HG03521 (cell line): ENCODE data around the gene ZBTB7B.
"Not testable (repeated sequence)": the region's sequence is repeated elsewhere in the genome, so short reads cannot be mapped to it uniquely, and the experiment has no call there.

ENCODE experiments used
- ATAC-seq: cut with Tn5 transposase; IDR thresholded peaks from one replicate; pipeline ENCODE4 v1.9.1; 2021; ENCODE audit warnings: mild to moderate bottlenecking, moderate library complexity; ENCODE audit not compliant: unreplicated experiment

The ZBTB7B gene

DNA sequence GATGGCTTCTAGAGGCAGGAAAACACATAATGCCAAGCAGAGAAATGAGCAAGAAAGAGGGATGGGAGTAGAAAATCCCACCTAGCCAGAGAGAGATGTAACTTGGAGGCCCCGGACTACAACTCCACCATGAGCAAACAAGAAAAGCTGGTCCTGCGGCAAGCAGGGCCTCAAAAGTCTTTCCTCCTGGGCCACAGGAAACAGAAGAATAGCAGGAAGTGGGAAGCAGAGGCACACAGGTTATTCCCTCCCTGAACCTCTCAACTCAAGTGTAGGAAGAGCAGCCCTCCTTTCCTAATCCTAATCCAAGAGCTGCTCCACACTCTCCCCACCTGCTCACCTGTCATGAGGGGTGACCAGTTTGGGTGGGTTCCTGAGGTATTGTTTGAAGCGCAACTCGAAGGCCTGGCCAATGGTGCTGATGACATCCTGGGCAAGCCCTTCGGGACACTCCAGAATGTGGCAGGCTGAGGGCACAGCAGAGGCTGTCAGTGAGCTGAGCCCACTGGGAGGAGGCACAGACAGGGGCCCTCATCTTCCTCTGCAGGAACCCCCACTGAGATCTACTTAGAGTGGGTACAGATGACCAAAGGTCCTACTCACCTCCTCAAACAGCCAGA, 35.2 kb upstream of the ZBTB7B start:
- no peak for ATAC-seq

DNA sequence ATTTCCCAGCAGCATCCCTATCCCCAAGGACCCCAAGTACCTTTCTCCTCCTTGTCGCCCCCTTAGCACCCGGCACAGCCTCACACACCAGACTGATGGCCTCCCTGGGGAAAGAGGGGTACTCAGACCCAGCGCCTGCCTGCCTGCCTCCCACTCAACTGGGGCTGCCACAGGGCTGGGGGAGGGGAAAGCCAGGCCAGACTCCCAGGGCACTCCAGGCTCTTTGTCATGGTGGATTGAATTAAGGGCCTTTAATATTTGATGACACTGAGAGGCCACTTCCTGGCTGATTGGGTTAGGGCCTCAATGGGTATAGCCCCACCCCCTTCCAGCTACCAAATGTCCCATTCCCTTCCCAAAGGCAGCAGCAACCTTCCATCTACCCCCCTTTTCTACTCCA, 33.9 kb upstream of the ZBTB7B start:
- no peak for ATAC-seq

DNA sequence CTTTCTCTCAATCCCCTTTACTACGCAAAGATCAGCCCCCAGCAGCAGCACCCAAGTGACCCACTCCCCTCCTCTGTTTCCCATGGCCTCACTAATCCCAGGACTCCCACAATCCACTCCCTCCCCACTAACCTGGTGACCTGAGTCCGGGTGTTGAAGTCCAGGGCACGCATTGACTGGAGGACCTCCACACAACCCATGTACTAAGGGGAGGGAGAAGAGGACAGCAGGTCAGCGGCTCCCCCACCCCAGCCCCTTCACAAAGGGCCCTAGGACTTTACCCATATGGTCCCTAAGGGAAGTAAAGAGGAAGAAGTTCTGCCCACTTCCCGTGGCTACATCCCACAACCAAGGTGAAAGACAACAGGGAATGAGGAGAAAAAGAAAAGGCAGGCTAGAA, 33.4 kb upstream of the ZBTB7B start:
- no peak for ATAC-seq

DNA sequence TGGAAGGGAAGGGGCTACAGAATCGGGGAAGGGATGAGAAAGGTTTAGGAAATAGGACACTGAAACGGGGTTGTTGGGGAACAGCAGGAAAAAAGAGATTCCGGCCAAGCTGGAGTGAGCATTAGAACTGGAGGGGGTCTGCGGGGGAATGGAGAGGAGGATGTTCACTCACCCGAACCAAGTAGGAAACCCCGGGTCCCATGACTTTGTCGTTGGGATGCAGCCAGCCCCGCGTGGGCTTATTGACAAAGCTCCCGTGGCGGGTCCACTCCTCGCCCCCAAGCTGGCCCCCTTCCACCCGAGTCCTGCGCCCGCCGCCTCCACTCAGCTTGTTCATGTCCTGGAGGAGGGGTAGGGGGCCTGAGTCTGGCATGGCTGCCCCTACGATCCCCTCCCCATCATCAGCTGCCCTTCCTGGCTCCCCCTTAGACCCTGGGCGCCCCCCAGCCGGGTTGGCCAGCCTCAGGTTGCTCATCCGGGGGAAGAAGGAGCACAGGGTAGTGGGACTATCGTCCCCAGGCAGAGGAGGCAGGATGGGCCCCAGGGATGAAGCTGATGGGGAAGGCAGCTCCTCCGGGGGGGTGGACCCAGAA, 32.6 kb upstream of the ZBTB7B start:
- ATAC-seq: no peak

DNA sequence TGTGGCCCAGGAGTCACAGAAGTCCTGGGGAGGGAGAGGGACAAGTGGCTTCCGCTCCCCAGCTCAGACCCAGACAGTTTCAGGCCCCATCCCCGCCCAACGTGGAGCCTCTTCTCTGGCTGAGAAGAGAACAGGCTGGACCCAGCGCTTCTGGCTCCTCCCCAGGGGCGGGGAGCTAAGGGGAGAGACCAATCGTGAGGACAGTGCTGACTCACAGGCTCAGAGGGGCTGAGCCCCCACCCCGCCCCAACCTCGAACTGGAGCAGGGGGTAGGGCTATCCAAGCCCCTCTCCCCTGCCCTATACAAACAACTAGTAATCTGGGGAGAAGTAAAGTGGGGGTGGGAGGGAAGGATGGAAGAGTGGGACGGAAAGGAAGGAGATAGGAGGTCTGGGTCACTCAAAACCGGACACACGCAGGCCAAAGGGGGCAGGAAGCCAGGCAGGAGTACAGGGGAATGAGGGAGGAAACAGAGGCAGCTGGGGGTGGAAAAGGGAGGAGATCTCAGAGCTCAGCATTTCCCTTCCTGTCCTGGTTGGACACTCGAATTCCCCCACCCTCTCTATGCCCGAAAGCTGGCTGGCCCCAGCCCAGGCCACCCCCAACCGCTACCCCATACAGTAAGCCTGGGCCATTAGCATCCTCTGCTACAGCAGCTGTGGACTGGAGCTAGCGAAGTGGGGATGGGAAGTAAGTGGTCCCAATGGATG, 31.8 kb upstream of the ZBTB7B start, which contains the start of gene SHC1:
TSS of gene SHC1 (minus strand) at position 117 of the 710 bp plus-strand sequence. CDS start 221 bp downstream, outside the sequence.
- ATAC-seq: no peak

DNA sequence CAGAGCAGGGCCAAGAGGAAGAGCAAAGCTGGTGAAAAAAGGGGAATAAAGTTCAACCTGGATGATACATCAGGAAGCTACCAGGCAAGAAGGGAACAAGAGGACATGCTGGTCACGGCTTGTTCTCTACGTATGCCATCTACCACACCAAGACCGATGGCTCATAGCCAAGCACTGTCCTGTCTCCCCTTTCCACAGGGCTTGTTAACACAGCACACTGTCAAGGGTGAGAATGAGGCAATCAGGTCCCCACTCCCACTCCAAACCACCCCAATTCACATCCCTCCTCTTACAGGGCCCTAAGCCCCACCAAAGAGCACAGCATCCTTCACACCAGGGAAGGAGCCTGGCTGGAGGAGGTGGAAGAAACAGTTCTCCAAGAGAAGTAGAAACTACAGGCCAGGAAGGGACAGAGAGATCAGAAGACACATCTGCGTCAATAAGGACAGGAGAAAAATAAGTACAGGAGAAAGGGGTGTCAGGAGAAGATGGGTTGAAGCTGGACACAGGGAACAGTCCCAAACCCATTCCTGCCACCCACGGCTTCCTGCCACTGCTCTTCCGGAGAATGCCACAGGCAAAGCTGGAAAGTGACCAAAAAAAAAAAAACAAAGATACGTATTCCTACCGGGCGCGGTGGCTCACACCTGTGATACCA, 31.1 kb upstream of the ZBTB7B start:
- no peak for ATAC-seq

DNA sequence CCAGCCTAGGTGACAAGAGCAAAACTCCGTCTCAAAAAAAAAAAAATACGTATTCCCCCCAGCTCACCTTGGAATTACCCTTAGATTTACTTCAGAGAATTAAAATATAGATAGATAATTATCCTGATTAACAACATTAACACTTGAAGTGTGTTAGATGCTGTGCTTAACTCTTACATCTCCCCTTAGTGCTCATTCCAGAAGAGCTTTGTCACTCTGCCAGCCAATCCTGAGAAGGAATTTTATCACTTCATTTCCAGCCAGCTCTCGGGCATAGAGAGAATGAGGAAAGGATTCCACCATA, 30.4 kb upstream of the ZBTB7B start:
- no peak for ATAC-seq

DNA sequence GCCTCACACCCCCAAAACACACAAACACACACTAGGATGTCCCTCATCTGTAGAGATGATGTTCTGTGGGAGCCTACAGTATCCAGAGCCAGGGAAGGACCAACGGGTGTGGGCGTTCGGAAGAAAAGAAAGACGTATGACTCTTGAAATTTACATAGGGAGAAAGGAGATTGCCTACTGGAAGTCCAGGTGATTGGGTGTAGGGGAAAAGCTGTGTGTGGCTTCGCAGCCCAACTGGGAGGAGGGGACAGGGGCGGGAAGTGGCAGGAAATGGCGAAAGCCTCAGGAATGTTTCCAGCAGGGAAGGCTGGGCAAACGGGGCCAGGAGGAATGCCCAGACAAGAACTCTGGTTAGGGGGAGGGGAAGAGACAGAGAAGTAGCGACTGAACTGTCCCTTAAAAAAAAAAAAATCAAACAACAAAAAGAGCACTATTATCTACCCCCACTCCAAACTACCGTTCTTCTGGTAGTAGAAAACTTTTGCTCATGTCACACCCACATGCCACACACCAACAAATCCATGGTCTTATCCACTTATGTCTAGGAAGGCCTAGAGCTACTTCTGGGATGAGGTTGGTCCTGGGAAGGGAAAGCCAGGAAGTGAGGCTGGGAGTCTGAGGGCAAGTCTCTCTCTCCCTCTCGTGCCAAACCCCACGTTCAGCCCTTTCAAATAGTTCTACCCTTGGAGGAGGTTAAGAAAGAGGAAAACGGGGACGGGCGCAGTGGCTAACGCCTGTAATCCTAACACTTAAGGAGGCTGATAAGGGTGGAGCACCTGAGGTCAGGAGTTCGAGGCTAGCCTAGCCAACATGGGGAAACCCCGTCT, 29.9 kb upstream of the ZBTB7B start:
- no peak for ATAC-seq

DNA sequence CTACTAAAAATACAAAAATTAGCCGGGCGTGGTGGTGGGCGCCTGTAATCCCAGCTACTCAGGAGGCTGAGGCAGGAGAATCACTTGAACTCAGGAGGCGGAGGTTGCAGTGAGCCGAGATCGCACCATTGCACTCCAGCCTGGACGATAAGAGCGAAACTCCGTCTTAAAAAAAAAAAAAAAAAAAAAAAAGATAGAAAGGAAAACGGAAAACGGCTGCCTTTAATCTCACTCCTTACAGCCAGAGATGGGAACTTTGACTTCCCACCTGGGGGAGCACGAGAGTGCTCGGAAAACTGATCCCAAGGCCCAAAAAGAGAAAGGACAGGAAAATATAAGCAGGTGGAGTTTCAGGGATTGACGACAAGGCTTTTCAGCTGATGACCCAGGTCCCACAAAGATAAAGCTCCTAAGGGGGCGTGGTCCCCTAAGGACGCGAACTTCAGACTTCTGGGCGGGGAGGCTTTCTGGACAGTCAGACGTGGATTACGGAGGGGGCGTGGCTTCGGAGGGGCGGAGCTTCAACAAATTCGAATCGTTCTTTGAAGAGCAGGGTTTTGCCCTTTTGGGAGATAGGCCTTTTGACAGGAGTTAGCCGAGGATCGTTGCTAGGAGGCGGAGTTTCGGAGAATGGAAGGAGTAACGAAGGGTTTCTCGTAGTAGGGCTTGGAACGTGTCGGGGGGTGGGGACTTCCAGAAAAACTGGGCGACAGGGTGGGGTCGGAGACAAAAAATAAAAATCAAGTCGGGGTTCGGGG, 29.1 kb upstream of the ZBTB7B start:
- ATAC-seq: peak; percentile 23

DNA sequence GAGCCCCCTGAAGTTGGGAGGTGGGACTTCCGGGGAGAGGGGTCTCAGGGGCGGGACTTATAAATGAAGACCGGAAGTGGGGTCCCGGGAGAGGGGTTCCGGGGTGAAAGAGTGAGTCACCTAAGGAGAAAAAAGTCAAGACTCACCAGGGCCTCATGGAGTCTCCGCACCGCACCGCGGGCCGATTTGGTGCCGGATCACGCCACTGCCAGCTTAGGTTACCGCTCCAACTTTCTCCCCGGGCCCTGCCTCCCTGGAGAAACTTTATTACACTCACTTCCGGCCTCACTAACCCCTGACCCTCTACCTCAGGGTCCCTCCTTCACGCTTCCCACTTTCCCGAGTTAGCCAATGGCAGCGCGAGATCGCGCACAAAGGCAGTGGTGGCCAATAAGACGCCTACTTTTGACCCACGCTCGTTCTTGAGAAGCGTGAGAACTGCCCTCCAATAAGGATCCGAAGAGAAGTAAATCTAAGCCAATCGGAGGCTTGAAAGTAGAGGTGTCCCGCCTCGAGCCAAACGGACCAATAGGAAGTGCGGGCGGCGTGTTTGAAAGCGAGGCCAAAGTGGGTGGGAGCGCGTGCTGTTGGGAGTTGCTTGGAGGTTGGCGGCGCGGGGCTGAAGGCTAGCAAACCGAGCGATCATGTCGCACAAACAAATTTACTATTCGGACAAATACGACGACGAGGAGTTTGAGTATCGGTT, 28.3 kb upstream of the ZBTB7B start, which contains the start of gene CKS1B:
TSS of gene CKS1B (plus strand) at position 580 of the 706 bp plus-strand sequence. CDS start at position 645, 65 bp downstream.
- peak; percentile 79 for ATAC-seq

DNA sequence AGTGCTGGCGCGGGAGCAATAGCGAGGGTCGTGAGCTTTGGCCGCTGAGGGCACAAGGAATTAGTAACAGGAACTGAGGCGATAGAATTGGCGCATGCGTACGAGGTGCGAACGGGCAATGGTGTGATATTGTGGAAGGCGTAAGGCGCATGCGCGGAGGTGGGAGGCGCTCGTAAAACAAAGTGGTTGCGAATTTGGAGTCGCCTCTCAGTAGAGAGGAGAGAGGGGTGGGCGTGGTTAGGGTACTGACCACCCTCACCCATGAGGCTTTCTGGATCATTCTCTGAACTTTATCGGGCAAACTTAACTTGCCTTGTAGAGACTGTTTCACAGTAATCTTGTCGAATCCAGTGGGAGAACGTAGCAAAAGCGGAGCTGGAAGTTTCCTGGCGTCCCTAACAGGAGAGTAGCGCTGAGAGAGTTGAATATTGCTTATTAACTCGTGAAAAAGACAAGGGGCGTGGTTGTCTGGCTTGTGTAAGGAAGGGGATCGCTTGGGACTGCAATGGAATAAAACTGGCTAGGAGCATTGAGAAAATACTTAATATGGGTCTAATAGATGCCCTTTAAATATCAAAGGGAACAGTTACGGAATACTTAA, 27.7 kb upstream of the ZBTB7B start:
- peak; percentile 36 for ATAC-seq

DNA sequence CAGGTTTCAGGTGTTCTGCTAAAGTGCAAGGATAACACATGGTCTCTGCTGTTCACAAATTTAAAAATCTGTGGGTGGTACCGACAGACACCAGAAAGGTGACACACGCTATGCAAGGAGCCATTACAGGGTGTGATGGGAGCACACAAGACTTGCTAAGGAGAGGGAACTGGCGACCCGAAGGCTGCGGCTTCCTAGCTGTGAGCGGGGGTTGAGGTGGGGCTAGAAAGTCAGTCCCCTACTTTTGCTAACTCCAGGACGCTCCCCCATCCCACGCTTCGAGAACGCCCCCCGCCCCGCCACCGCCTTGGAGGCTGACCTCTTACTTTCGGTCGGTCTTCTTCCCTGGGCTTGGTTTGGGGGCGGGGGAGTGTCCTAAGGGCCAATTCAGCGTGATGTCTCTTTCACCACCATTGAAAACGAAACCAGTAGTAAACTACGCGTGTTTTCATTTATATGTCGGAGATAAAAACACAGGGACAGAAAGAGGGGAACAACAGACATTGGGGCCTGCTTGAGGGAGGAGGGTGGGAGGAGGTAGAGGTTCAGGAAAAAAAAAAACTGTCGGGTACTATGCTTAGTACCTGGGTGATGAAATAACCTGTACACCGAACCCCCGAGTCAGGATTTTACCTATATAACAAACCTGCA, 27.1 kb upstream of the ZBTB7B start:
- no peak for ATAC-seq

DNA sequence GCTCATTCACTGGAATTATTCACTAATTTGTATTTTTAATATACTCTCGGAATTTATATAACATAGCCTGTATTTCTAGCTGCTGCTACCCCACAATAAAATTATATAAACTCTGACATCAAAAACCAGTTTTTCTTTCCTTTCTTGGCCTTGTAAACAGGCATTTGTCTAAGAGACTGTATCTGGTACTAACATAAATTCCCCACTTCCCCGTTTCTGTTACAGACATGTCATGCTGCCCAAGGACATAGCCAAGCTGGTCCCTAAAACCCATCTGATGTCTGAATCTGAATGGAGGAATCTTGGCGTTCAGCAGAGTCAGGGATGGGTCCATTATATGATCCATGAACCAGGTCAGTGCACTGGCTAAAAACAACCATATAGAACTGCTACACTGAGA, 24.8 kb upstream of the ZBTB7B start:
- ATAC-seq: not testable (repeated sequence)

DNA sequence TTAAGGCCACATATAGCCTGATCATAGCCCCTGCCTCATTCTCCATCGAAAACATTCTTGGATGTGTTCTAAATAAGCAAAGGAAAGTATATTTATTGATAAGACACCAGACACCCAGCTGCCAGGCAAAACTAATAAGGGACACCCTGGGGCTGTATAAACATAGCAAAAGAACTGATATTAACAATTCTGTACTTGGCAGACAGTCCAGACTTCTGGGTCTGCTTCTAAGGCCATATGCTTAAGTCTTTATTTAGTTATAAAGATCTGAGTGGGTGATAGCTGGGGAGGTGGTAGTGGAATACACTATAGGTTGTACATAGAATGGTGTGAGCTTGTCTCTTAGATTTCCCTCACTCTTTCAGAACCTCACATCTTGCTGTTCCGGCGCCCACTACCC, 24.2 kb upstream of the ZBTB7B start:
- no peak for ATAC-seq

DNA sequence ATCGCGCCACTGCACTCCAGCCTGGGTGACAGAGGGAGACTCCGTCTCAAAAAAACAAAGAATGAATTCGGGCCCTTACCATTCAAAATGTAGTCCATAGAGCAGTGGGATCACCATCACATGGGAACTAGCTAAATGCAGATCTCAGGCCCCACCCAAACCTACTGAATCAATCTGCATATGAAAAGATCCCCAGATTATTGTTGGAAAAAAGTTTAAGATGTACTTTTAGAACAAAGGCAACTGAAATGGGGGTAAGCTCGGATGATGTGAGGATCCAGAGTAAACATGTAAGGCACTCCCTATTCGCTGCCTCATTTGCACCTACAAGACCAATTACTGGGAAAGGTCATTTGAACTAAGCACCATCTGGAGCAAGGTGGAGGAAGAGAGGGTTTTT, 20.3 kb upstream of the ZBTB7B start:
- no peak for ATAC-seq

DNA sequence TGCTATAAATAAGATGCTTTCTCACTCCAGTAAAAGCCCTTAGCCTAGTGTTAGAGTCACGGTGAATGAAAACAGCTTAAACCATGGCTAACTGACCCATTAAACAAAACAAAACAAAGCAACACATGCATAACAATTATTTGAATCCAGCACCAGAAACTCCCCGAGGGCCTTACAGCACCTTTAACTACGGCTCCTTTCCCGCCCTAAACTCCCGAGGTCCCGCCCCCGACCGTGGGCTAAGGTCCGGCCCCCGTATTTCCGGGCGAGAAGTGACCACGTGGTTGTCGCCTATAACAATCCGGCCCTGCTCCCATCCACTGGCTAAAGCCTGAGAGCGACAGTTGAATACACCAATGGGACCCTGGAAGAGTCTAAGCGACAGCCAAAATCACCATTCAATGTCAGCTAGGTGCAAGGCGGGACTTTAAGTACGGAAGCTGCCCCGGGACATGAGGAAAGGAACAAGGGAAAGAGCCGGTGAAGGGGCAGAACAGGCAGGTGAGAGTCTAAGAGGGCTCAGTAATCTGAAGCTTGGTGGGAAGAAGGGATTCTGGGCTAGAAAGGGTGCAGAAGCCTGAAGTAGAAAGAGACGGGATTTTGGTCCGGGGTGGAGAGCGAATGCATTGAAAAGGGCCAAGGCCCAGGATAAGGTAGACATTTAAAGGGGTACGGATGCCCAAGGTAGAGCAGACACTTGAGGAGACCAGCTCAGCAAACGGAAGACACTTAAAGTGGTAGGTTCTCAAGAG, 19.5 kb upstream of the ZBTB7B start, which contains the start of gene FLAD1:
TSS of gene FLAD1 (plus strand) at position 448 of the 752 bp plus-strand sequence. CDS start 351 bp downstream, outside the sequence.
- peak; percentile 97 for ATAC-seq

DNA sequence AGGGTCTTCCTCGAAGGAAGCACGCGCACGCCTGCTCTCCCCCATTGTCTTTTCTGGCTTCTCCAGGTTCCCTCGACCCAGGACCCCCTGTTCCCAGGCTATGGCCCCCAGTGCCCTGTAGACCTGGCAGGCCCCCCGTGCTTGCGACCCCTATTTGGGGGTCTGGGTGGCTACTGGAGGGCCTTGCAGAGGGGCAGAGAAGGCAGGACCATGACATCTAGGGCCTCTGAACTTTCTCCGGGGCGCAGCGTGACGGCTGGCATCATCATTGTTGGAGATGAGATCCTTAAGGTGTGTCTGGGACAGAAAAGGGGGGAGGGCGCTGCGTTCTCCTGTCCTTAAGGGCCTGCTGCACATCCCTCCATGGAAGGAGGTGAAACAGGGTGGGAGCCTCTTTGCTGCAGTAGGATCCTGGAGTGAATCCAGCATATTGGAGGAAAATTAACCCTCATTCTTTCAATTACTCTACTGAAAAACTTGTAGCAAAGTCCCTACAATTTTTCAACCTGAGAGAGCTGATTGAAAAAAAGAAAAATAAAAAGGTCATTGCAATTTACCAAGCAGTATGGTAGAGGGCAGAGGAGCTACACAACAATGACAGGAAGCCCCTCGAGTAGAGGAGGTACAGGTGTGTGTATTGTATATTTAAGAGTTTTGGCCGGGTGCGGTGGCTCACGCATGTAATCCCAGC, 18.7 kb upstream of the ZBTB7B start:
- ATAC-seq: no peak
